ENCODE data around the gene NDFIP1. TPM values are rescaled to one million over a fixed set of nuclear protein-coding genes. Genes with fewer than 3 reads are reported as not detected.

The NDFIP1 gene
- total and polyA plus RNA-seq, 2 of the 8 experiments (the other 6 are each of a cell fraction or from before 2014, with no cell fraction given), result 8.8 to 27.1 TPM

DNA sequence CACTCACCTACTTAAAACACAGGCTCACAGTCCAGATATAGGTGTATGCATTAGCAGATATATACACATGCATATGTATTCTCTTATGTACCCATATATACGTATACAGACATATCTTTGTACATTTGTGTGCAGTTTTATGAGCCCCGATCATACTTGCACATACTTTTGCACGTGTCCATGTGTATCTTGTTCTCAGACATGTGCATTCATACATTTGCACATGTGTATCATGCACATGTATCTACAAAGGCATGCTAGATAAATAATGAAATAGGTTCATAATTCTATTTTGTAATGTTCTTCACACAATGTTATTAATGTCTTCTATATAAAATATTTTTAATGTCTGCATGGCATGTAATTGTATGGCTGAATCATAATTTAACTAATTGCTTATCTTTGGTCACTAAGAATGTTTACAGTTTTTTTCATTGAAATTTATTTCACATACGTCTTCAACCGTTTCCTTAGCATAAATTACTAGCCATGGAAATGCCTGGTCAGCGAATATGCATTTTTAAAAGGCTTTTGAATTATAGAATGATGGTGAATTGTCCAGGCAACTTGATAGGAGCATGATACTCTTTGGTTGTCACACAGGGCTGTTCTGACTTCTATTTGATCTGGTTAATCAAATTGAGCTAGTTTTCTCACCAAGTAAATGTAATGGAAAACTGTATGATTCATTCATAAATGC is 2.6 kb downstream of the NDFIP1 start:
- H3K27ac ChIP-seq (ENCODE audit: low read depth, low read length), result no peak overlapping the region
- no peak overlapping the region for H3K23ac ChIP-seq (ENCODE audit: insufficient read length)
- peaks cover 0 to 3% of the 10 kb centered on the region in 2 experiments for H4K20me1 ChIP-seq (replicated peaks in 1 of 2; ENCODE audit: control insufficient read depth in 1 of 2, insufficient read depth in 2 of 2, low read length in 2 of 2)
- ChIA-PET POLR2A (ENCODE audit: partially characterized antibody) (interaction anchor here (0.6 to 1.2 kb wide), 2 partner anchors 103 to 219 kb away, joined by 3 read pairs; no protein-coding TSS in a partner anchor), CTCF (ENCODE audit: partially characterized antibody) (interaction anchor here (1.5 kb wide), 1 partner anchor 99 kb away, joined by 3 read pairs; the partner anchor contains the start of gene GNPDA1)
- H3K4me3 ChIP-seq (ENCODE audit: extremely low read depth in 1 of 4, insufficient read depth in 2 of 4, low read depth in 3 of 4, low read length in 4 of 4), result no peak overlapping the region
- peaks cover 3% of the 10 kb centered on the region; the same call in 1 of the 2 replicates for H3K79me1 ChIP-seq (ENCODE audit: low read depth, low read length)
- DNase-seq (ENCODE audit: low read depth in 1 of 2, low spot score in 2 of 2) (no peak), FAIRE-seq (no peak)
- no peak overlapping the region for H2AFZ ChIP-seq (ENCODE audit: low read length)
- no peaks in the 10 kb centered on the region for H3K36me3 ChIP-seq (ENCODE audit: control insufficient read depth in 2 of 4, insufficient read depth in 4 of 4, low read length in 3 of 4)
- H2BK12ac ChIP-seq (ENCODE audit: low read depth, low read length), result no peak overlapping the region
- no peak overlapping the region for H2BK15ac ChIP-seq (ENCODE audit: low read length)
- no peak overlapping the region for H3K4ac ChIP-seq (replicated peaks; ENCODE audit: insufficient read length, low read depth, low read length)
- TF ChIP-seq KDM4A (IDR thresholded peaks at IDR 0.05; ENCODE audit: low read depth, low read length, severe bottlenecking) (no peak), GABPA (IDR thresholded peaks at IDR 0.05; ENCODE audit: borderline replicate concordance, insufficient read depth, low read length) (no peak), MAFK (IDR thresholded peaks at IDR 0.05; ENCODE audit: low read depth, low read length) (peak; percentile 39; the same call in 1 of the 2 replicates), RAD21 (IDR thresholded peaks at IDR 0.05 in 1 of 2, conservative IDR thresholded peaks at IDR 0.05 in 1 of 2; ENCODE audit: low read depth in 2 of 2, low read length in 2 of 2) (no peak)
- no peak overlapping the region for H3K4me2 ChIP-seq (ENCODE audit: insufficient read depth in 1 of 2, low read depth in 2 of 2, low read length in 2 of 2)
- WGBS, 2 experiments (ENCODE audit: extremely low coverage in 1 of 2, insufficient coverage in 1 of 2, insufficient read length in 1 of 2, insufficient replicate concordance in 2 of 2, low coverage in 1 of 2, low lambda C conversion rate in 2 of 2, missing lambda C conversion rate in 1 of 2), result 90% methylated on average over 6 of the region's 6 CpGs; no CpG with 5 or more reads in 1 of the 2 experiments
- H3K9me3 ChIP-seq (ENCODE audit: insufficient read depth in 2 of 2, low read depth in 1 of 2, low read length in 1 of 2), result no peaks in the 10 kb centered on the region
- H2BK5ac ChIP-seq (ENCODE audit: low read depth, low read length), result no peak overlapping the region
- no peak overlapping the region for H4K91ac ChIP-seq (replicated peaks; ENCODE audit: insufficient read length, low read length)
- H3K4me1 ChIP-seq (replicated peaks in 1 of 4; ENCODE audit: control insufficient read depth in 3 of 4, insufficient read depth in 4 of 4, low read length in 3 of 4), result peaks cover 2 to 7% (median 5%) of the 10 kb centered on the region in 4 experiments
- H4K8ac ChIP-seq (ENCODE audit: extremely low read depth, insufficient read depth, low read length), result no peak overlapping the region
- no peak overlapping the region for H2AK5ac ChIP-seq (ENCODE audit: low read depth, low read length)
- H4K5ac ChIP-seq (ENCODE audit: insufficient read length, low read depth, low read length), result no peak overlapping the region
- no peak overlapping the region for H3K56ac ChIP-seq (replicated peaks; ENCODE audit: insufficient read length, low read depth, low read length)
- H3K18ac ChIP-seq (ENCODE audit: extremely low read depth, low read length), result no peak overlapping the region
- no peak overlapping the region for H2BK120ac ChIP-seq (replicated peaks; ENCODE audit: low read depth, low read length)
- H3K27me3 ChIP-seq (replicated peaks in 1 of 4; ENCODE audit: control insufficient read depth in 3 of 4, extremely low read depth in 1 of 4, insufficient read depth in 3 of 4, low read length in 3 of 4), result peaks cover 0 to 5% (median 3%) of the 10 kb centered on the region in 4 experiments; a peak in 6 of 7 replicates
- H3K9ac ChIP-seq (replicated peaks in 1 of 4; ENCODE audit: extremely low read depth in 1 of 4, low read depth in 3 of 4, low read length in 3 of 4), result no peak overlapping the region
- no peak overlapping the region for H2BK20ac ChIP-seq (ENCODE audit: low read length)
- H3K14ac ChIP-seq (ENCODE audit: insufficient read length), result no peak overlapping the region
- H3K23me2 ChIP-seq (ENCODE audit: low read depth, low read length), result peaks cover 7% of the 10 kb centered on the region
- peaks cover 0 to 59% of the 10 kb centered on the region in 2 experiments; a peak in 3 of 4 replicates for H3K79me2 ChIP-seq (ENCODE audit: control insufficient read depth in 1 of 2, insufficient read depth in 2 of 2, low read length in 2 of 2)
